Activated T-cell treated with anti-CD3 and anti-CD28 coated beads, Interleukin-2, amount 50 U/mL, for 4 hours (primary cell): ENCODE data around the gene CADM1. TPM values are rescaled to one million over a fixed set of nuclear protein-coding genes. Genes with fewer than 3 reads are reported as not detected.

ENCODE experiments used
- ATAC-seq, 2 donors: fragments of 200-7000 bp; cut with Tn5 transposase; one replicate each; pipeline ENCODE4 v1.10.0; 2021
- DNase-seq: peaks from one replicate; pipeline ENCODE4 v3.0.0-alpha.2; 2020
- H3K27me3 Mint-ChIP-seq: one replicate; pipeline ENCODE4 v1.8.0; 2021; ENCODE audit warnings: low read depth, mixed read lengths
- H3K36me3 Mint-ChIP-seq: one replicate; pipeline ENCODE4 v1.8.0; 2022; ENCODE audit warnings: mixed read lengths; ENCODE audit not compliant: insufficient read depth
- H3K4me1 Mint-ChIP-seq: one replicate; pipeline ENCODE4 v1.8.0; 2021; ENCODE audit warnings: low read depth, mixed read lengths
- H3K4me3 Mint-ChIP-seq: one replicate; pipeline ENCODE4 v1.8.0; 2021; ENCODE audit warnings: mild to moderate bottlenecking, moderate library complexity, mixed read lengths
- H3K9me3 Mint-ChIP-seq: one replicate; pipeline ENCODE4 v1.8.0; 2021; ENCODE audit warnings: mixed read lengths
- total RNA-seq, 3 donors: library from RNA; stranded (reverse); gene quantifications; one replicate each; pipeline ENCODE4 v1.2.1, GENCODE V29; 2021

Gene CADM1
- total RNA-seq, 3 donors from 2014 or later, result 0.63 to 1.7 (median 1.2) TPM

DNA sequence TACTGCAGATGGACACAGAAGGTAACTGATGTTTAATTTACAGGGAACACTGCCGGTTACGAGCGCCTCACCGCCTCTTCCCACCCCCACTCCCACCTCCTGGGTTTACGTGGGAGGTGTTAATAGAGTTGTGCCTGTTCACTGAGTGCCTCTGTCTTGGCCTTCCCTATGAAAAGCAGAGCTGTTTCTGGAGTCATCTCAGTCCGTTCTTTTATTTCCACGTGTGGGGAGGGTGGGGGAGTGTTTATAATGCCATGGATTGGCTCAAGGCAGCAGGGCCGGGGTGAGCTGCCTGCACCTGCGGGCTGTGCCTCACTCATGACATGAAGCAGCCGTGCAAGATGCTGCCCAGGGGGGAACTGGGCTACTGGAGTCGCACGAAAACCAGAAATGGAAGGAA, 322.7 kb downstream of the CADM1 start:
- DNase-seq, result no peak
- Mint-ChIP-seq H3K9me3 (no peaks in the 10 kb centered on the region), H3K4me1 (no peaks in the 10 kb centered on the region)

DNA sequence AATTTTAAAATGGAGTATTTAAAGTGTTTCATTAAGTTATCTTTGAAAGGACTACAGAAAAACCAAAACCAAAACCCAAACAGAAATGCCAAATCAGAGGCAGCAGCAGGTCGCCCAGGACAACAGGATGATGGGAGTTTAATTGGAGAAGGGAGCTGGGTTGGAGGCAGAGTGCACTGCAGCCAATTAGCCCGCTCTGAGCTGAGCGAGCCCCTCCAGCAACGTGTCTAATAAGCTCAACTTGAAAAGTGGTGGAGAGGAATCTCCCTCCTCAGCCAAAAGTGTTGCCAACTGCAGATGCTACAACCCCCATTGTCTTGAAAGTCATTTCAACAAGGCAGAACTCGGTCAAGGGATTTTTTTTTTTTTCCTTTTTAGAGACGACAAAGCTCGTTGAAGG, 323.9 kb downstream of the CADM1 start:
- no peaks in the 10 kb centered on the region for H3K27me3 Mint-ChIP-seq
- H3K9me3 Mint-ChIP-seq, result no peaks in the 10 kb centered on the region
- no peak for DNase-seq
- H3K4me3 Mint-ChIP-seq, result no peak overlapping the region
- H3K4me1 Mint-ChIP-seq, result no peaks in the 10 kb centered on the region
- no peaks in the 10 kb centered on the region for H3K36me3 Mint-ChIP-seq
- no peak for ATAC-seq

More for the DNA sequence above, 322.7 kb downstream of the CADM1 start:
- ATAC-seq, result no peak
- H3K27me3 Mint-ChIP-seq, result peaks cover under 1% of the 10 kb centered on the region
- no peak overlapping the region for H3K4me3 Mint-ChIP-seq
- no peaks in the 10 kb centered on the region for H3K36me3 Mint-ChIP-seq

DNA sequence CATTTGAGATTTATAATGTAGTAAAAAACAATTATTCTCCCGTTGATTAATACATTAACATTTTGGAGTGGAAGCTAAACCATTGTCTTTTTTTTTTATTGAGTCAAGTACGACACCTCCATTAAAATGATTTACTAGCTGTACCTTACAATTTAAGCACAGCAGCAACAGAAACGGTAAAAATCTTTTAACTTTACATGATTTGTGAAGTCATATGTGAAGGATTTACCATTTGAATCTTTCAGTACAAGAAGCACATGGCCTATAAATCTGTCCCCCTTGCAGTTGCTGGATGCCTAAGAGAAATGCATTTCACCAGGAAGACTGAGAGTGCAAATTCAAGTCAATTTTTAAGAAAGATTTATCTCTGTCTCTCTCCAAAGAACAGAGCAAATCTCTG, 324.6 kb downstream of the CADM1 start:
- ATAC-seq, result no peak
- Mint-ChIP-seq H3K27me3 (no peaks in the 10 kb centered on the region), H3K4me1 (no peaks in the 10 kb centered on the region), H3K9me3 (no peaks in the 10 kb centered on the region), H3K4me3 (no peak overlapping the region), H3K36me3 (no peaks in the 10 kb centered on the region)
- DNase-seq, result no peak

DNA sequence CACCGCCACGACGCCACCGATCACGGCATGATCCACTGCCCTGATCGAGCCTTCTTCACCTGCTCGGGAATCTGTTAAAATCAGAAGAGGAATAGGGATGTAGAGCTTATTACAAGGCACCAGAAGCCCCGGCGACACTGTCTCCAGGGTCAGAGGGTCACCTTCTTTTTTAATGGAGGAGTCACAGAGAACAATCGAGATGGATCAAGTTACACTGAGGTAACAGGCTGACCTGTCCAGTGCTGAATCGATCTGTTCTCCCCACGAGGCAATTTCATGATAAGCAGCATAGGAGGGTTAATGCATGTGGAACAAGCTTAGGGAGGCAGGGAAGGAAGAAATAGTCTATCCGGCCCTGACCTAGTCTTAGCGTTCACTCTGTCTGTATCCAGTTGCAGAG, 325.5 kb downstream of the CADM1 start:
- ATAC-seq, result no peak

DNA sequence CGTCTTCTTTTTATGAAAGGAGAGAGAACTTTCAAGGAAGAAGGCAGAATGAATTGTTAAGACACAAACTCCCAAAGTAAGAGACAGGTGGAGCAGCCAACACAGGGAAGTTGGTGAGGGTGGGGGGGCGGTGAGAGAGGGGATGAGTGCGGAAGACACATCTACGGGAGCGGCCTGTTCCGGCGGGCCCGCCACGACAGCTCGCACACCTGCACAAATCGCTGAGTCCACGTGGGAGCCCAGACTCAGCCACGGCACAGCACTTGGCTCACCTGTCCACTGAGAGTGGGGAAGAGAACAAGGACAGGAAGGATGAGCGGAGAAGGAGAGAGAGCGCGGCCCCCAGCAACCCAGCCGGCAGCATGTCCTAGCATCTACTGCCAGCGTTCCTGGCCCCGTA, 331.1 kb downstream of the CADM1 start:
- ATAC-seq (no peak), DNase-seq (no peak)
- Mint-ChIP-seq H3K27me3 (no peaks in the 10 kb centered on the region), H3K36me3 (no peaks in the 10 kb centered on the region), H3K4me1 (no peaks in the 10 kb centered on the region), H3K9me3 (no peaks in the 10 kb centered on the region), H3K4me3 (no peak overlapping the region)

More for the DNA sequence above, 325.5 kb downstream of the CADM1 start:
- H3K27me3 Mint-ChIP-seq, result no peaks in the 10 kb centered on the region
- H3K9me3 Mint-ChIP-seq, result no peaks in the 10 kb centered on the region
- H3K4me3 Mint-ChIP-seq, result no peak overlapping the region
- H3K36me3 Mint-ChIP-seq, result no peaks in the 10 kb centered on the region
- H3K4me1 Mint-ChIP-seq, result no peaks in the 10 kb centered on the region
- no peak for DNase-seq

DNA sequence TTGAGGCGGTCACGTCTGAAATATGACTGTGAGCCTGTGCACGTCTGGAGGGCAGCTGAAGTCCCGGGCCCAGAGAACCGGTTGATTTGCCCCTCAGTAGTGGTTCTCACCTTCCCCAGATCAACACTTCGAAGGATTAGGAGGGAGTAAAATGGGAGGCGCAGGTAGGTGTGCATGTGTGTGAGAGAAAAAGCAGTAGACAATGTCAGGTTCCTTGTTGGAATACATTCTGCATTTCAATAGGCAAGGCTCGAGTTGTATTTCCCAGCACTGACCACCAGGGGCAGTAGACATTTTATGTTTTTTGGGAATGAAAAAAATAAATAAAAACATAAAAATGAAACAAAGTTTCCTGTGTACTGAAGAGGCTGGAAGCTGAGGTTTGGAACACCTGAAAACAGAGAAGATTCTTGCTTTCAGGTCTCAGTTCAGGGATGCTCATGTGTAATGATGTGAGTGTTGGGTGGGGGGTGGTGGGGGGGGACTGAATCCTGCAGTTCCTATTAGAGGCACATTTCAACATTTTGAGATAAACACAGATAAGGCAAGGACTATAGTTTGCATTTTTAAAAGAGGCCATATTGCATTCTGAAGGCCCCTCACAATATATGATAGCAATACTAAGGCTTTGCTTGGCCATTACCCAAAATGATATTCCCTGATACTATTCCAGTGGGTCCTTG, 333.9 kb downstream of the CADM1 start:
- DNase-seq (no peak), ATAC-seq (no peak)
- no peaks in the 10 kb centered on the region for H3K9me3 Mint-ChIP-seq
- peaks cover 3% of the 10 kb centered on the region for H3K27me3 Mint-ChIP-seq
- H3K4me3 Mint-ChIP-seq, result no peak overlapping the region
- H3K36me3 Mint-ChIP-seq, result no peaks in the 10 kb centered on the region
- H3K4me1 Mint-ChIP-seq, result no peaks in the 10 kb centered on the region

DNA sequence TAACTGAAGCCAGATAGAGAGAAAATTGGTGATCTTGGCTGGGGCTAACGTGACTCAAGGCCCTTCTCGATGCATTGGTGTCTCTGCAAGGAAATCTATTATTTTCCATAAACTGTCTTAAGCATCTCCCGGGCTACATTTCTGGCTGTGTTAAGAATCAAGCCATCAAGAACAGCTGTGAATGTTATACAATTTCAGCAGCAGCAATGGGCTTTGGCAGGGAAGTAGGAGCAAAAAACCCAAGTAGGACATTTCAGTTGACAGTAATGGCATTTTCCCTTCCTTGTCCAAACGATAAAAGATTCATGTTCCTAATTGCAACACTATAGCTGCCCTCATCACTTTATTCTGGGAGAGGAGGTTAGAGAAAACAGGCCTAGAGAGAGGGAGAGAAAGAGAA, 335.0 kb downstream of the CADM1 start:
- peaks cover 7% of the 10 kb centered on the region for H3K27me3 Mint-ChIP-seq
- ATAC-seq, result no peak
- no peaks in the 10 kb centered on the region for H3K36me3 Mint-ChIP-seq
- no peaks in the 10 kb centered on the region for H3K9me3 Mint-ChIP-seq
- no peak for DNase-seq
- H3K4me1 Mint-ChIP-seq, result no peaks in the 10 kb centered on the region
- no peak overlapping the region for H3K4me3 Mint-ChIP-seq

DNA sequence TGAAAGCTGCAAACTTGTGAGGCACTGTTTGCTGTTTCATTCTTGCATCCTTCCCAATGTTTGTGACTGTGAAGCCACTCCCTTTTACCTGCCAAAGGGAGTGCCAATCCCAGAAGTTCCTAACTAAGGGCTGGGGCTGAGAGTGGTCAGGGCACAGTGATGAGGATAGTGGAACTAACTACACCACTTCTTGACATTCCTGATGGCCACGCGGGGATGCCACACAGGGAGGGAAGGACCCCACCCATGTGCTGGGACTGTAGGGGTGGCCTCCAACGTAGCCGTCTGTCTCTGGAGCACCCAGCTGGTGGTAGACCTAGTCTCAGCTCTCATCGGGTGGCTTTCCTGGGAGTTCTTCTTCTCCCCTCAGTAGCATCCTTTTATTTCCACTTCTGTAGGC, 335.5 kb downstream of the CADM1 start:
- ATAC-seq, result no peak
- no peak for DNase-seq
- H3K9me3 Mint-ChIP-seq, result no peaks in the 10 kb centered on the region
- no peaks in the 10 kb centered on the region for H3K36me3 Mint-ChIP-seq
- H3K4me1 Mint-ChIP-seq, result no peaks in the 10 kb centered on the region
- H3K4me3 Mint-ChIP-seq, result no peak overlapping the region
- H3K27me3 Mint-ChIP-seq, result peaks cover 10% of the 10 kb centered on the region

DNA sequence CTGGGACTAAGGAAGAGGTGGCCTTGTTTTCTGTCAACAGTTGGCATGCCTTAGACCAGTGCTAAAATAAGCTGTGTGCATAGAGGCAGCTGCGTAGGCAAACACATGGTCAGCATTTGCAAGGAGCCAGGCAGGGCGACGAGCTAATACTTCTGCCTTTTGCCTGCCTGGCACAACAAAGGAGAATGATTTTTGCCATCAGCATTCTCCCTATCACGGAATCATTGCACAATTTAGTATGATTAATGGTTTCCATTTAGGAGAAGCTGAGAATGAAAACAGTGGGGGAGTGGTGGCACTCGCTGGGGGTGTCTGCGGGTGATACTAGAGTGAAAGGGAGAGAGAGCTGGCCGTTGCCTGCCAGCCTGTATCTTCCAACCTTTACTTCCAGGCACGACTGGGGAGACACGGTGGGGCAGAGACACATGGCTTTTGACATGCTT, 336.0 kb downstream of the CADM1 start:
- no peaks in the 10 kb centered on the region for H3K4me1 Mint-ChIP-seq
- ATAC-seq, result no peak
- H3K27me3 Mint-ChIP-seq, result peaks cover 12% of the 10 kb centered on the region
- no peak overlapping the region for H3K4me3 Mint-ChIP-seq
- no peak for DNase-seq
- H3K36me3 Mint-ChIP-seq, result no peaks in the 10 kb centered on the region
- H3K9me3 Mint-ChIP-seq, result no peaks in the 10 kb centered on the region

DNA sequence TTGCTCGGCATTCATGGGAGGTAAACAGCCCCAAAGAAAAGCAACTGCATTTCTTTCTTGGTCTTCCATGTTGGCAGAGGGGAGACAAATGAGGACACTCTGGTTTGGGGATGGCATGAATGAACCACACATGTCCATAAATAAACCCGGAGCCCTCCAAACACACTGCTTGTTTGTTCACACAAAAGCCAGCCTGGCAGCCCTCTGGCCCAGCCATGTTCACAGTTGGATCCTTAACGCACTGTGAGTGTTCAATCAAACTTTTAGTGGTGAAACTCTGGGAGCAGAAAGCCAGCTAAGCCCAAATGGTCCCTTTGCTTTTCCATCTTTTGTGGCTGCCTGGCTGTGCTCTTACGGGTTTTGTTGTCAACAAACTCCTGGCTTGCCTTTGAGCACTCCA, 336.8 kb downstream of the CADM1 start:
- no peaks in the 10 kb centered on the region for H3K4me1 Mint-ChIP-seq
- no peak overlapping the region for H3K4me3 Mint-ChIP-seq
- ATAC-seq, result no peak
- peaks cover 13% of the 10 kb centered on the region for H3K27me3 Mint-ChIP-seq
- no peak for DNase-seq
- H3K36me3 Mint-ChIP-seq, result no peaks in the 10 kb centered on the region
- no peaks in the 10 kb centered on the region for H3K9me3 Mint-ChIP-seq

DNA sequence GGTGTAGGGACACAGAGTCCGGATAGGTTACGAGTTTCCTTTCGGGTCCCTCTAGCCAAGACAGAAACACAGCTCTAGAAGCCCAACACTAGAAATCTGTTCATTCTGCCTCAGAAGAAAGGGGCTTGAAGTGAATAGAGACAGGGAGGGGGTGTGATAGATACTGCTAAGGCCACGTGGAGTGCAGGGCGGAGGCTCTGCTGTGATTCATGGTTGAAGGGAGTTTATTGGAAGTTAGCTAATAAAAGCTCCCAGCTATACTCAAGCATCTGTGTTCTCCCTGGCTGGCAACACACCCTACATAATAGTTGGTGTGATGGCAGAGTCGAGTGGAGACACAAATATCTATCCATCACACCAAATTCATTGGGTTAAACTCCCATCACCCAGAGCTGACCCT, 337.4 kb downstream of the CADM1 start:
- no peak overlapping the region for H3K4me3 Mint-ChIP-seq
- H3K36me3 Mint-ChIP-seq, result no peaks in the 10 kb centered on the region
- ATAC-seq, result no peak
- H3K4me1 Mint-ChIP-seq, result no peaks in the 10 kb centered on the region
- H3K9me3 Mint-ChIP-seq, result no peaks in the 10 kb centered on the region
- H3K27me3 Mint-ChIP-seq, result peaks cover 13% of the 10 kb centered on the region
- no peak for DNase-seq

DNA sequence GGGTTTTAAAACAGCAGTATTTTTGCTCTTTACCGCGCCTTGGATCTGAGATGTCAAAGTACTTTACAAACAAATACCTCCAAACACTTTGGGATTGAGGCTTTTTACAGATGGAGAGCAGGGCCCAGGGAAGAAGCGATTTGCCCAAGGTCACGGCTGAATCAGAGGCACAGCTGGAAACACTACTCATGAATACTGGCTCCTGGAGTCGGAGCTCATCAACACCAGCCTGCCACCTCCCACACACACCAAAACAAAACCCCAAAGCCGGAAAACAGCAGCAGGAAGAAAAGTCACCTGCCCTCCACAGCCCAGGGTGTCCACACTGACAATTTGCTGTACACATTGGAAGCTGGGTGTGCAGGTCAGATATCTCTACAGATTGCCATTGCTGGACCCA, 339.4 kb downstream of the CADM1 start:
- Mint-ChIP-seq H3K9me3 (no peaks in the 10 kb centered on the region), H3K4me3 (no peak overlapping the region), H3K4me1 (no peaks in the 10 kb centered on the region), H3K36me3 (no peaks in the 10 kb centered on the region), H3K27me3 (peaks cover 13% of the 10 kb centered on the region)
- ATAC-seq (no peak), DNase-seq (no peak)

DNA sequence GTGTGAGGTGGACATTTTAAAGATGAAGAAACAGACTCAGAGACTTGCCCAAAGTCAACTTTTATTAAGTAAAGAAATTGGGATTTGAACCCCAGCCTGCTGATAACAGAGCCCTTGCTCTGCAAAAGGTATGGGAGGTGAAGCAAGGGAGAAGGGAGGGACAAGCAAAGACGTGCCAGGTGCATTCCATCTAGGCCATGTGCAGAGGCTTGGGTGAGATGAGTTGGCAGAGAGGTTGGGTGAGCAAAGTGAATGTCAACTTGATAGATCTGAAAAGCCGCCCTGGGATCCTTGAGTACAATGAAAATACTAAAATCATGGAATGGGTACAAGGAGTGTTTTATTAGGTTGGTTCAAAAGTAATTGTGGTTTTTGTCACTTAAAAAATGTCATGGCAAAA, 341.3 kb downstream of the CADM1 start:
- Mint-ChIP-seq H3K4me3 (no peak overlapping the region), H3K36me3 (no peaks in the 10 kb centered on the region), H3K4me1 (no peaks in the 10 kb centered on the region), H3K9me3 (no peaks in the 10 kb centered on the region), H3K27me3 (peaks cover 13% of the 10 kb centered on the region)
- ATAC-seq (no peak), DNase-seq (no peak)

DNA sequence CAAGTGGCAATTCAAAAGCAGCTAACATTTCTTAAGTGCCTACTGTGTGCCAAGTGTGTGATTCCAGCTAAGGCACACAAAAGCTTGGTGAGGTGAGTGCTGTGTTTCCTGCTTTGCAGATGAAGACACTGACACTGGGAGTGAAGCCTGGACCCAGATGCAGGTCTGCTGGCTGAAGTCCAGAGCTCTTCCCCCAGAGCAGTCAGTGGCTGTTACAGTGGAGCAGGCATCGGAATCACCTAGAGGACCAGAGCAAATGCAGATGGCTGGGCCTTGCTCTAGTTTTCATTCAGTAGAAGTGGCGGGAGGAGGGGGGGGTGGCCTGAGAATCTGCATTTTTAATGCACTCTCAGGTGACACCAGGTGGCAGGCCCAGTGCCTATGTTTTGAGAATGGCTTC, 342.3 kb downstream of the CADM1 start:
- peaks cover 13% of the 10 kb centered on the region for H3K27me3 Mint-ChIP-seq
- no peaks in the 10 kb centered on the region for H3K9me3 Mint-ChIP-seq

DNA sequence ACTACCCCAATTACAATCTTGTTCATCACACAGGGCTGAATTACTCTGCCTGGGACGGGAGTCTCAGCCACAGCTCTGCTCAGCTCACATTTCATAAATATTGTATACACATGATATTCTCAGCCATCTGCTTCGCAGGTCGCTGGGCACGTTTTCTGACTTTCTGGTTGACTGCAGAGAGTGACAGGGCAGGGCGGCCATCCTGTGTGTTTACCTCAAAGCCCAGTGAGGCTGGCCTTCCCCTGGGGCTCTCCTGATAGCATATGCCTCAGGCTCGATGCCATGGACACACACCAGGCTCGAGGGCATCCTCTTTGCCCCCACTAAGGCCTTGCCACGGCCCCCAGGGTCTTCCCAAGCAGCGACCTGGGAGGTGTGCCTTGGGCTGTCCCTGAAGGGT, 345.0 kb downstream of the CADM1 start:
- H3K27me3 Mint-ChIP-seq, result peaks cover 6% of the 10 kb centered on the region
- H3K36me3 Mint-ChIP-seq, result no peaks in the 10 kb centered on the region
- DNase-seq (no peak), ATAC-seq (no peak)
- H3K4me1 Mint-ChIP-seq, result no peaks in the 10 kb centered on the region
- H3K4me3 Mint-ChIP-seq, result no peak overlapping the region
- H3K9me3 Mint-ChIP-seq, result no peaks in the 10 kb centered on the region

More for the DNA sequence above, 342.3 kb downstream of the CADM1 start:
- no peaks in the 10 kb centered on the region for H3K4me1 Mint-ChIP-seq
- no peak for DNase-seq
- no peak for ATAC-seq
- no peaks in the 10 kb centered on the region for H3K36me3 Mint-ChIP-seq
- no peak overlapping the region for H3K4me3 Mint-ChIP-seq

DNA sequence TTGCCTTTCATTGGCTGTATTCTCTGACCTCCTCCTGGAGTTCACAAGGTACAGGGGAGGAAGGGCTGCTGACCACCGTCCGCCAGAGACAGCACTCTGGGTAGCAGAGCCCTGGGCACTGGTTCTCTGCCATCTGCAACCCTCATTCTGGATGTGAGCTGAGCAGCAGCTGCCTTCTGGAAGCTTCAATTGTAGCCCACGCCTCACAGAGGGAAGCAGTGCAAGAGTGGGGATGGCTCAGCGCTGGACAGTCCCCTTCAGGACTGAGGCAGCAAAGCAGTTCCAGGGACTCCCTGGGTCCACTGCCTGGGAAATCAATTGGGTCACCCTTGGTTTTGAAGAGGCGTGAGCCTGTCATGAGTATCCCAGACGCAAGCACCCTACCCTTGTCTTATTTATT, 346.2 kb downstream of the CADM1 start:
- DNase-seq, result no peak
- no peaks in the 10 kb centered on the region for H3K36me3 Mint-ChIP-seq
- H3K4me3 Mint-ChIP-seq, result no peak overlapping the region
- H3K27me3 Mint-ChIP-seq, result peaks cover 1% of the 10 kb centered on the region
- ATAC-seq, result no peak
- no peaks in the 10 kb centered on the region for H3K9me3 Mint-ChIP-seq
- no peaks in the 10 kb centered on the region for H3K4me1 Mint-ChIP-seq
